ENCODE results near the gene TFDP1. TPM values are rescaled to one million over a fixed set of nuclear protein-coding genes. Genes with fewer than 3 reads are reported as not detected.
A peak's percentile ranks its signal among the peaks of the same experiment; 100 is the strongest.
"Not testable (repeated sequence)": the region's sequence is repeated elsewhere in the genome, so short reads cannot be mapped to it uniquely, and the experiment has no call there.

TFDP1 gene
- total RNA-seq, 2 donors from 2014 or later = 48.3 to 57.1 TPM

DNA sequence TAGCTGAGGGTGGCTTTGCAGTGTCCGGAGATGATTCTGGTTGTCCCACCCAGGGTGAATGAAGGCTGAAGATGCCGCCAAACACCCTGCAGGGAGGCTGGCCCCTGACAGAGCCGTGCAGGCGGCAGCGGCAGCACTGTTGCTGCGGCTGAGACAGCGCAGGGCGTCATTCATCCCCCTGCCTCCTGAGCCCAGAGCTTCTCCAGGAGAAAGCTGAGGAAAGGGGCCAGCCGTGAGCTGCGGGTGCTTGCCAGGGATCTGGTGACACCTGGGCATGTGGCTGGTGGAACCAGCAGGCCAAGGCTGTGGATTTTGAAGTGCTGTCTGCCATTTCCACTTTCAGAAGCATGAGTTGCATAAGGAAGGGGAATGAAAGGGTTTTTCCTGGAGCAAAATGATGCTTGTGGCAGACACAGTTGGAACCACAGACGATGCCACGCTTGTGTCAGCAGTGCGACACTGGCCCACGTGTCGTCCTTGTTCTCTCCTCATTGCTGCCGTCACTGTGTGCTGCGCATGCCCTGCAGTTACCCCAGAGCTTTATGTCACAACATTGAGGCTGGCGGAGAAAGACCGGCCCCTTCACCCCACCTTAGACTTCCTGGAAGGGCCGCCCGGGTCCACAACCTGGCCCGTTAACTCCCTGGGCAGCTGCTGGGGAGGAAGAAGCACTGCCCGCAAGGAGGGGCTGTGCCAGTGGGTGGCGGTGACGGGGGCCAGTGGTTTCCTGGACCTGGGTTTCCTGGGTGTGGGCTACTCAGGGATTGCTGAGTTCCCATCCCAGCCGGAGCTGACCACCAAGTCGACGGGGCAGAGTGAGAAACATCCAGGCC is 22.7 kb downstream of the TFDP1 start:
- intact Hi-C loops (cut with DNase I) = no loop called here
- ATAC-seq (peak in 1 of 2 donors; percentile 8), DNase-seq (no peak)

DNA sequence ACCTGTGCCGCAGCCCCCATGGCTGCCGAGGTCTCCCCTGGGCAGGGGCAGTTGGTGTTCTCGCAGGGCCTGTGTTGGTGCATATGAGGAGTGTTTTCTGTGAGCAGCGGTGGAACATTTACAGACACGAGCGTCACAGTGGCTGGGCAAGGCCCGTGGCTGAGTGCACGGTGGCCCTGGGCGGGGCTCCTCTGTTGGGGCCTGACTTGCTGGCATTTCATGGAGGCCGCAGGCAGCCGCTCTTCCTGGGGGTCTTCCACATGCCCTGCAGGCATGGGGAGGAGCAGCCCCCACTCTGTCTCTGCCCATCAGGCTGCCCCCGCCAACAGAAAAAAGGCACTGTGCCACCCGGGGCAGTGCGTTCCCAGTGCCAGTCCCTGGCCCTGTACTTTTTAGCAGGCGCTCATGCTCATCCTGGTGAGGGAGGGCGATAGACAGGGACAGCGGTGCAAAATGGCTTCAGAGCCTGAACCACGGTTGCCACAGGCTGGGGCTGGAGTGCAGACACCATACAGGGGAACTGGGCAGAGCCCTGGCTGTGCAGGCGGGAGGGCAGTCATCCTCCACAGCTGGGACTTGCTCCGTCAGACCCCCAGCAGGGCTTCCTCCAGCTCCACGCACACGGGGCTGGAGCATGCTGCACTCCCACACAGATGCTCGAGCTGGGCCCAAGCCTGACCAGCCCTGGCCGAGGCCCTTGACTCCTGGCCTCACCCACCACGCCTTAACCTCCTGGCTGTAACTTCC is 23.5 kb downstream of the TFDP1 start:
- peak in 1 of 2 donors; percentile 9 for ATAC-seq
- DNase-seq = no peak

GRCh38 chr13:113608967-113609533 is 24.5 kb downstream of the TFDP1 start:
- intact Hi-C loops (cut with DNase I) = no loop called here
- DNase-seq = no peak
- ATAC-seq = no peak

More for the DNA sequence above, 23.5 kb downstream of the TFDP1 start:
- intact Hi-C loops (cut with DNase I) = no loop called here

GRCh38 chr13:113609616-113610015 is 25.1 kb downstream of the TFDP1 start:
- ATAC-seq (no peak), DNase-seq (no peak)
- intact Hi-C loops (cut with DNase I) = no loop called here

- intact Hi-C loops (cut with DNase I) = no loop called here
- DNase-seq (no peak), ATAC-seq (no peak)
Measured at GRCh38 chr13:113610266-113610665, 25.7 kb downstream of the TFDP1 start.

DNA sequence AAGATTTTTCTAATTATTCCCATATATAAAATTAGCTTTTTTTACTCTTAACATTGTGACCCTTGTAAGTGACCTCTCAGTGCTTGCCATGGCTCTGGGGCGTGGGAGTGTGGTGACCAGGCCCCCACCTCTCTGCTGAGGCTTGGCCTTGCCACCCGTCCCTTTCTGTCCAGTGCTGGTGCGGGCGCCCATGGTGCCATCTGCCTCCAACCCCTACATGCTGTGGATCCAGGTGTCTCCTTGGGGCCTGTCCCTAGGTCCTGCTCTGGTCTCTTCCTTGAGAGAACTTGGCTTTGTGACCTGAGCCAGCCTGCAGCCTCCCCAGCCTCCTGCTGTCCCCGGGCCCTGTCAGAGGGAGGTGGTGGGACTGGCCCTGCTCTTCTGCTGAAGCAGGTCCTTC is 27.4 kb downstream of the TFDP1 start:
- intact Hi-C loops (cut with DNase I) = no loop called here
- DNase-seq (no peak), ATAC-seq (no peak)

DNA sequence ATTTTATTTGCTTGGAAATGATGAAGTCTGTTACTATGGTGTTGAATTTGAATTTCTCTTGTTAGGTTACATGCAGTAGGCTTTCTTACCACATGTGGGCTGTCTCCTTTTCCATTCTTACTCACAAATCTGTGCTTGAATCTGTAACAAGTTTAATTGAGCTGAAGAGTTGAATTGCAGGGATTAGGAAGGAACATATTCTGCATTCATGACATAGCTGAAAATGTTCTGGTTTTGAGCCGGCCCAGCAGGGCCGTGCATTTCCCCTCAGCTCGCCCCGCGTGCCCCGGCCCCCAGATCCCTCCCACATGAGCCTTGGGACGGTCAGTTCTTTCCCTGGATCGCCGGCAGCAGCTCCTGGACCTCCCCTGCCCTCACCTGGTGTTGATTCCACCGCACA is 28.1 kb downstream of the TFDP1 start:
- intact Hi-C loops (cut with DNase I) = no loop called here
- ATAC-seq = no peak
- DNase-seq = no peak

DNA sequence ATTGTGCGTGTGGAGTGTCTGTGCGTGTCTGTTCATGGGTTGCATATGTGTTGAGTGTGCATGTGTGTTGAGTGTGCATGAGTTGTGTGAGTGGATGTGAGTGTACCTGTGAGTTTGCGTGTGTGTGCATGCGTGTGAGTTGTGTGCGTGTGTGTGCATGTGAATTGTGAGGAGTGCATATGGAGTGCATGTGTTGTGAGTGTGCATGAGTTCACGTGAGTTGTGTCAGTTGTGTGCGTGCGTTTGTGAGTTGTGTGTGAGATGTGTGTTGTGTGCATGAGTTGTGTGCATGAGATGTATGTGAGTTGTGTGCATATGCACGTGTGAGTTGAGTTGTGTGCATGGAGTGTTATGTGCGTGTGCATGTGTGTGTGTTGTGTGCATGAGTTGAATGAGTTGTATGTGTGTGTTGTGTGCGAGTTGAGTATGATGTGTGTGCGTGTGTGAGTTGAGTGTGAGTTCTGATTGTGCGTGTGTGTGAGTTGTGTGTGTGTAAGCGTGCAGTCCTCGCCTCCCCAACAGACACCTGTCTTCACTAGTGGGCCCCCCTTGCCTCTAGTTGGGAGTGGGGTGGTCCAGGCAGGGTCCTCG is 29.3 kb downstream of the TFDP1 start:
- intact Hi-C loops (cut with DNase I) = no loop called here
- DNase-seq (no peak), ATAC-seq (no peak)

GRCh38 chr13:113616281-113616906 is 31.8 kb downstream of the TFDP1 start:
- intact Hi-C loops (cut with DNase I) = no loop called here
- ATAC-seq = peak in 1 of 2 donors; percentile 32
- no peak for DNase-seq

- intact Hi-C loops (cut with DNase I) = no loop called here
- ATAC-seq (peak in 1 of 2 donors; percentile 73), DNase-seq (no peak)
Measured at GRCh38 chr13:113616991-113617749, 32.6 kb downstream of the TFDP1 start.

- DNase-seq = no peak
- intact Hi-C loops (cut with DNase I) = no loop called here
Measured at GRCh38 chr13:113617961-113618360, 33.4 kb downstream of the TFDP1 start.

GRCh38 chr13:113618455-113618854 is 33.9 kb downstream of the TFDP1 start:
- DNase-seq (no peak), ATAC-seq (no peak)
- intact Hi-C loops (cut with DNase I) = no loop called here

More at GRCh38 chr13:113617961-113618360, 33.4 kb downstream of the TFDP1 start:
- no peak for ATAC-seq

DNA sequence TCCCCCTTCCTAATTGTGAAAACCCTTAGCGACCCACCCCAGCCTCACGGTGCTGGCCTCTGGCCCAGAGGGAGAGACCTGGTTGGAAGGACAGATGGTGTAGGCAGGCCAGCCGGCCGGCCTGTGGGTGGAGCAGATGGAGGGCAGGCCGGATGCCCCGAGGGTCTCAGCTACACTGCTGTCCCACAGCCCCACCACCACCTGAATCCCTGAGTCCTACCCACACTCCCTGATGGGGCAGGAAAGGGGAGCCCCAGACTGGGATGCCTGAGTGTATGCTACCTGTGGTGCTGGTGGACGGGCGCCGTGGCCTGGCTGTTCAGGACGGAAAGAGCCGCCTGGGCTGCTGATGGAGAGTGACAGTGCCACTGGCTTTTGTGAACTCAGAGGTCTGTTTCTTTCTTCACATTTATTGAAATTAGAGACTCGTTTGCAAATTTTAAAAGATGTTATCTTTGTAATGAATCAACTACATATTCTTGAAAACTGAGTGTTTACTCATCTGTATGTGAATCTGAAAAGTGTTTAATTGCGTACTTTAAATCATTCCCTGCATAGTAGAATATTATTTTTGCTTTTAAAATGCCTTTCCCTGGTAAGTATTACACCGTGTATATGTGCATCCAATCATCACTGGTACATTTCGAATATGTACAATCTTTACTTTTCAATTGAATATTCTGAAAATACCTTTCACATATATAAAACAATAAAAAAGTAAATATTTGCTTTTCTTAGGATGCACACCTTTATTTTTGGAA is 35.7 kb downstream of the TFDP1 start:
- no peak for DNase-seq
- ATAC-seq = no peak
- intact Hi-C loops (cut with DNase I) = no loop called here

DNA sequence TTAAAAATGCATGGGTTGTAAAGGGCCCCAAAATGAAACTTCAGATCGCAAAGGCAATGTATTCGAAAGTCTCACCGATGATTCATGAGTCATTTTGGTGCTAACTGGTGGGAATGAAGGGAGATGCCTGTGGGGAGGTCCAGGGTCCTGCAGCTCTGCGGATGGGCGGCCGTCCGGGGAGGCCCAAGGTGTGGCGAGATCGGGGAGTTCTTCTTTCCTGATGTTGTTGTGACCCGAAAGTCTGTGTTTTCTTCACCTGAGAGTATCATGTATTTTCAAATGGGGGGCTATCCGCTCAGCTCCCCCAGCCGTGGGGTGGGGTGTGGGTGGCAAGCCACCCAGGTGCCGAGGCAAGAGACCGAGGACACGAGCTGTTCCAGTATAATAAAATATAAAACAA is 36.5 kb downstream of the TFDP1 start:
- ATAC-seq (no peak), DNase-seq (no peak)
- intact Hi-C loops (cut with DNase I) = no loop called here

DNA sequence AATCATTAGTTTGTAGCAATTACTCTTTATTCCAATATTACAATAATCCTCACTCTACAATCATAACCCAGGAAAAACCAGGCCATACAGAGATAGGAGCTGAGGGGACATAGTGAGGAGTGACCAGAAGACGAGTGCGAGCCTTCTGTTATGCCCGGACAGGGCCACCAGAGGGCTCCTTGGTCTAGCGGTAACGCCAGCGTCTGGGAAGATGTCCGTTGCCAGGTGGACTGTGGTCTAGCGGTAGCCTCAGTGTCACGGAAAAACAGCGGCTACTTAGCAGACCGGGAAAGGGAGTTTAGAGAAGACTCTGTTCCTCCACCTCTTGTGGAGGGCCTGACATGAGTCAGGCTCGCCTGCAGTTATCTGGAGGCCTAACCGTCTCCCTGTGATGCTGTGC is 36.9 kb downstream of the TFDP1 start:
- intact Hi-C loops (cut with DNase I); ATAC-seq; DNase-seq: not testable (repeated sequence)

DNA sequence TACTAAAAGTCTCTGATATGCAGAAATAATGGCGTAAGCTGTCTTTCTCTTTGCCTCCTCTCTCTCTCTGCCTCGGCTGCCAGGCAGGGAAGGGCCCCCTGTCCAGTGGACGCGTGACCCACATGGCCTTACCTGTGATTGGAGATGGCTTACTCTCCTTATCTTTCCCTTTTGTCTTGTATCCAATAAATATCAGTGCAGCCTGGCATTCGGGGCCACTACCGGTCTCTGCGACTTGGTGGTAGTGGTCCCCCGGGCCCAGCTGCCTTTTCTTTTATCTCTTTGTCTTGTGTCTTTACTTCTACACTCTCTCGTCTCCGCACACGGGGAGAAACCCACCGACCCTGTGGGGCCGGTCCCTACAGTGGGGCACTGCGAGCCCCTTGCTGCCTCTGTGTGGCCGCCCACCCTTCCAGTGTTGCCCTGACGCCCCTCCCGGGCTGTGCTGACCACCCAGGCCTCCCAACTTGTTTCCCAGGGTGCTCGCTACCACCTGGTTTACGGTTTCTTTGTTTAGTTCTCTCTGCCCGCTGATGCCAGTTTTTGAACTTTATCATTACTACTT is 37.5 kb downstream of the TFDP1 start:
- ATAC-seq; intact Hi-C loops (cut with DNase I): not testable (repeated sequence)

DNA sequence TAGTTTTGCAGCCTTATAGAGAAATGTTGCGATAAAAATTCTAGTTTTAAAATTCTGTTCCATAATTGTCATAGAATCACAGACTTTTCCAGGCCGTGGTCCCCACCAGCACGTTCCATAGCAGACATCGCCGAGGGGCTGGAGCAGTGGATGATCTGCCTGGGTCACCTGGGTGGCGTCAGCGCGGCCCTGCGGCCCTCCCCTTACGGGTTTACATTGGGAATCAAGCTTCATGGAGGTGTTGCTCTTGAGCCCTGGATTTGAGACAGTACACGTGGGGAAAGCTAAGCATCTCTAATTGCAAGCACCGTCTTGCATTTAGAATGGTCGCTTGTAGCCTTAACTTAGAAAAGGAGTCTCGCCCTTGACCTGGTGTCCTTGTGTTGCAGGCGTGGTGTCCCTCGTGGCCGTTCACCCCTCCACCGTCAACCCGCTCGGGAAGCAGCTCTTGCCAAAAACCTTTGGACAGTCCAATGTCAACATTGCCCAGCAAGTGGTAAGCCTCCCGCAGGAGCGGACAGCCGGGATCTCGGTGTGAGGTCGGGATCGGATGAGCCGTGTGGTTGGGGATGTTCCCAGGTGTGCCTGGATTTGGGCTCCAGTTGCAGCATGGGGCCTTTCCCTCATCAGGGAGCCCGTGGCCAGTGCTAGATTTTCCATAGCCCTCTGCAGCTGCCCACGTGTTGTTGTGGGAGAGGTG is 38.4 kb downstream of the TFDP1 start:
- intact Hi-C loops (cut with DNase I) = no loop called here
- no peak for ATAC-seq
- no peak for DNase-seq

More for the DNA sequence above, 37.5 kb downstream of the TFDP1 start:
- not testable (repeated sequence) for DNase-seq

All from left cardiac atrium (tissue), 4 donors.